Esophagus (tissue), 2 donors: ENCODE measurements around the gene C14orf180. TPM values are rescaled to one million over a fixed set of nuclear protein-coding genes. Genes with fewer than 3 reads are reported as not detected.

ENCODE experiments used
- H3K27ac ChIP-seq, 2 donors: one replicate each; pipeline ENCODE4 v1.5.1; 2013; ENCODE audit warnings: low read depth in 2 of 2, mild to moderate bottlenecking in 2 of 2, inconsistent platforms in 1 of 2, low read length in 1 of 2, moderate library complexity in 1 of 2
- H3K27me3 ChIP-seq, 2 donors: one replicate each; pipeline ENCODE4 v1.6.1; 2013; ENCODE audit warnings: low read length in 2 of 2, control low read depth in 1 of 2, mild to moderate bottlenecking in 1 of 2; ENCODE audit not compliant: insufficient read depth in 2 of 2, control insufficient read depth in 1 of 2
- H3K36me3 ChIP-seq, 2 donors: one replicate each; pipeline ENCODE4 v1.6.1; 2013; ENCODE audit warnings: low read length in 1 of 2; ENCODE audit not compliant: control insufficient read depth in 2 of 2, insufficient read depth in 2 of 2
- H3K4me1 ChIP-seq, 2 donors: one replicate each; pipeline ENCODE4 v1.6.1; 2013; ENCODE audit warnings: low read length in 1 of 2; ENCODE audit not compliant: control insufficient read depth in 2 of 2, insufficient read depth in 2 of 2
- H3K4me3 ChIP-seq, 2 donors: one replicate each; pipeline ENCODE4 v1.5.1; 2013; ENCODE audit warnings: low read length in 2 of 2, mild to moderate bottlenecking in 2 of 2, low read depth in 1 of 2, moderate library complexity in 1 of 2
- H3K9me3 ChIP-seq, 2 donors: one replicate each; pipeline ENCODE4 v1.6.1; 2013; ENCODE audit warnings: mild to moderate bottlenecking in 2 of 2, low read depth in 1 of 2, low read length in 1 of 2, moderate library complexity in 1 of 2; ENCODE audit not compliant: control insufficient read depth in 2 of 2, insufficient read depth in 1 of 2
- WGBS, 2 donors: extraction: QIAGEN DNeasy Blood & Tissue Kit; methylation state at CpG; one replicate each; pipeline ENCODE4 v1.1.7; 2013; 5-methylcytosine and 5-hydroxymethylcytosine counted together
- polyA plus RNA-seq, 2 donors: library from polyadenylated mRNA; stranded (reverse); fragments of 200-250 nt; gene quantifications; one replicate each; pipeline ENCODE4 v1.2.3, GENCODE V29; 2013
- donor health status: healthy with polysubstance abuse.
- donor health status: Bipolar disorder and iron deficiency.

Gene C14orf180
- polyA plus RNA-seq, 2 donors = 0.06 TPM; not detected in 1

DNA sequence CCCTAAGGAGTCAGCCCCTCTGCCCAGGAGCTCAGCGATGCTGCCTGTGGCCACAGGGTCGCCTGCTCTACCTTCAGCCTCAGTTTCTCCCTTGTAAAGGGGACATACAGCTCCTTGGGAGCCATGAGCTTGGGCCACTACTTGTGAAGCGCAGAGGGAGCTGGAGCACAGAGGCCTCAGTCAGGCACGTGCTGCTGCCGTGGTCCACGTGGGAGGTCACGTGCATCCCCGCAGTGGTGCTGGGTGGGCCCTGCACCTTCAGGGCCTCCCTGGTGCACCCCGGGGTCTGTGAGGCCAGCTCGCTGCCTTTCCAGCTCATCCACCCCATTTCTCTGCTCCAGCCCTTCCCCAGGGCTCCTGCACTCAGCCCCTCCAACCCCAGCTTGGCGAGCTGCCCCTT, 10.9 kb upstream of the C14orf180 start:
- no peaks in the 10 kb centered on the region for H3K9me3 ChIP-seq
- WGBS, 2 donors = 76 to 78% methylated on average over 8 to 11 of the region's 11 CpGs
- H3K36me3 ChIP-seq = no peaks in the 10 kb centered on the region
- peaks cover 0 to 4% of the 10 kb centered on the region in 2 donors for H3K27me3 ChIP-seq
- peaks cover 2 to 3% of the 10 kb centered on the region in 2 donors for H3K4me1 ChIP-seq
- H3K27ac ChIP-seq = no peak overlapping the region
- H3K4me3 ChIP-seq = no peak overlapping the region

DNA sequence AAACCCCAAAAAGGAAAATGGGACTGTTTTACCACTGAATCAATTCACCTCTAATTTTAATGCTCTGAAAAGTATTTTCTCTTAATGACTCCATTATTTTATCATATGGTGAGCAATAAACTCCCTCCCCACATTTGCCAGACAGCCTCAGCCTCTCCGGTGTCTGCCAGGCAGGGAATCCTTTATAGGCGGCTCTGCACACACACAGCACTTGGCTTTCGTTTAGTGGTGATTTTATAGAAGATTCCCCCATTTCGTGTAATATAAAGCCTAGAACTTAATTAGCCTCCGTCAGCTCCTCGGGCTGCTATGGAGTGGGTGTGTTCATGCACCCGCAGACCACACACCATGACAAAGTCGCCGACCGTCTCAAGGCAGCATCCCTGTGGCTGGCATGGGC, 10.1 kb upstream of the C14orf180 start:
- H3K27me3 ChIP-seq = peaks cover 0 to 4% of the 10 kb centered on the region in 2 donors
- 43 to 47% methylated on average over 10 of the region's 10 CpGs for WGBS, 2 donors
- H3K36me3 ChIP-seq = no peaks in the 10 kb centered on the region
- peaks cover 2 to 3% of the 10 kb centered on the region in 2 donors for H3K4me1 ChIP-seq
- H3K27ac ChIP-seq = no peak overlapping the region
- no peaks in the 10 kb centered on the region for H3K9me3 ChIP-seq
- H3K4me3 ChIP-seq = no peak overlapping the region

GRCh38 chr14:104571246-104571645, 8.3 kb upstream of the C14orf180 start:
- H3K4me1 ChIP-seq = peaks cover 2 to 3% of the 10 kb centered on the region in 2 donors
- H3K36me3 ChIP-seq = no peaks in the 10 kb centered on the region
- no peak overlapping the region for H3K4me3 ChIP-seq
- H3K27me3 ChIP-seq = peaks cover 0 to 1% of the 10 kb centered on the region in 2 donors
- WGBS, 2 donors = 56 to 62% methylated on average over 16 of the region's 16 CpGs
- no peak overlapping the region for H3K27ac ChIP-seq
- H3K9me3 ChIP-seq = no peaks in the 10 kb centered on the region

DNA sequence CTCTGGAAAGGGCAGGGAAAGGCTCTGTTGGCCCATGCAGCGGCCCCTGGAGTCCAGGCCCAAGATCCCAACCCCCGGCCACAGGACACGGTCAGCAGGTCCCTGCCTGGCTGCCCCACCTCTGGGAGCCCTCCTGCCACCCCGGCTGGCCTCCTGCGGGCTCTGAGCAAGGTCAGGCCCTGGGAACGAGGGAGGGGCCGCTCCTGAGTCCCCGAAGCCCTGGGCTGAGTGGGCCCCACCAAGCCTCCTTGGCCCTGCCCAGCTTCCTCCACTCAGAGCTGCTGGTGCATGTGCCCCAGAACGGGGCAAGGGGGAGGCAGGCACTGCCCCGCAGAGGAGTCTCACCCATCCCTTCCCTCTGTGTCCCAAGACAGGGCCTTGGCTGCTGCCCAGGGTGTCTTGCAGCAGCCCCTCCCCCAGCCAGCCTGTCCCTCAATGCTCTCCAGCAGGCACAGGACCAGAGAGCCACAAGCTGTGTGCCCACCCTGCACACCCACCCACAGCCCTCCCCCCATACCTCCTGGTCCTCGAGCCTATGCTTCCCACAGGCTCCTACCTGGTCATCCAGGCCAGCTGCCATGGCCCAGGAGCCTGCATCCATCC, 7.4 kb upstream of the C14orf180 start:
- Histone ChIP-seq H3K27ac (no peak overlapping the region), H3K4me3 (no peak overlapping the region), H3K9me3 (no peaks in the 10 kb centered on the region), H3K27me3 (no peaks in the 10 kb centered on the region), H3K36me3 (no peaks in the 10 kb centered on the region), H3K4me1 (peaks cover 2 to 3% of the 10 kb centered on the region in 2 donors)
- 76 to 79% methylated on average over 11 of the region's 11 CpGs for WGBS, 2 donors

DNA sequence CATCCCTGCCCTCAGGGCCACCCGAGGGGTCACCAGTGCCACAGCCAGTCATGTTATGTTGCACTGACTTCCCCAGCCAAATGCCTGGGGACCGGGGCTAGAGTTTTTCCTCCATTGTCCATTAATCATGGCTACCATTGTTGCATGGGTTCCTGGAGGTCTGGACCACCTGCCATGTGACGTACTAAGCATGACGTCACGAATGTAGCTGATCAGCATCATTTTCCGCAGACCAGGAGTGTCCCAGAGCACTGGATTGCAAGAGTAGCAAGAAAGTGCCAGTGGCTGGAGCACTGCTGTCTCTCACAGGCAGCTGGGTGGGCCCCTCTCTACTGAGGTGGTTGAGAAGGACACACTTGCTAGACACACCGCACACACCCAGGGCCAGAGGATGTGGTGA, 6.9 kb upstream of the C14orf180 start:
- Histone ChIP-seq H3K27ac (no peak overlapping the region), H3K4me1 (peaks cover 2 to 3% of the 10 kb centered on the region in 2 donors), H3K36me3 (no peaks in the 10 kb centered on the region), H3K9me3 (no peaks in the 10 kb centered on the region), H3K27me3 (no peaks in the 10 kb centered on the region), H3K4me3 (no peak overlapping the region)
- WGBS, 2 donors = 87 to 89% methylated on average over 7 of the region's 7 CpGs

DNA sequence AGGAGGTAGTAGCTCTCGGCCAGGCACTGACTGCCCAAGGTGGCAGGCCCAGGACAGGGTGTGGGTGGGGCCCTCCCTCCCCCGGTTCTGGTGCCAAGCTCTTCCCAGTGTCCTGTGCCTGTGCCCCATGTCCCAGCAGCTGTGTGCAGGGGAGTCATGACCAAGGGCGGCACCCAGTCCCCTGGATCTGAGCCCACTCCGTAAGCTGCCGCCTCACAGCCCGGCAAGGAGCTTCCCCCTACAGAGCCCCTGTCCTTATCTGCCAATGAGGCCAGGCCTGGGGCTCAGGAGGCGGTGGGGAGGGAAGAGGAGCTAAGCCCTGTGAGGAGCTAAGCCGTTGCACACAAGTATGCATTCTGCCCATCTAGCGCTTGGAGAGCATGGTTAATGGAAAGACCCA, 5.6 kb upstream of the C14orf180 start:
- WGBS, 2 donors = 50 to 62% methylated on average over 9 of the region's 9 CpGs
- Histone ChIP-seq H3K27ac (no peak overlapping the region), H3K4me3 (no peak overlapping the region), H3K9me3 (no peaks in the 10 kb centered on the region), H3K27me3 (no peaks in the 10 kb centered on the region), H3K36me3 (no peaks in the 10 kb centered on the region), H3K4me1 (peaks cover 2 to 3% of the 10 kb centered on the region in 2 donors)

- Histone ChIP-seq H3K27ac (no peak overlapping the region), H3K9me3 (no peaks in the 10 kb centered on the region), H3K27me3 (no peaks in the 10 kb centered on the region), H3K4me1 (peaks cover 2 to 3% of the 10 kb centered on the region in 2 donors), H3K4me3 (no peak overlapping the region), H3K36me3 (no peaks in the 10 kb centered on the region)
- 62 to 73% methylated on average over 14 of the region's 14 CpGs for WGBS, 2 donors
Measured at GRCh38 chr14:104574536-104574935, 5.0 kb upstream of the C14orf180 start.

DNA sequence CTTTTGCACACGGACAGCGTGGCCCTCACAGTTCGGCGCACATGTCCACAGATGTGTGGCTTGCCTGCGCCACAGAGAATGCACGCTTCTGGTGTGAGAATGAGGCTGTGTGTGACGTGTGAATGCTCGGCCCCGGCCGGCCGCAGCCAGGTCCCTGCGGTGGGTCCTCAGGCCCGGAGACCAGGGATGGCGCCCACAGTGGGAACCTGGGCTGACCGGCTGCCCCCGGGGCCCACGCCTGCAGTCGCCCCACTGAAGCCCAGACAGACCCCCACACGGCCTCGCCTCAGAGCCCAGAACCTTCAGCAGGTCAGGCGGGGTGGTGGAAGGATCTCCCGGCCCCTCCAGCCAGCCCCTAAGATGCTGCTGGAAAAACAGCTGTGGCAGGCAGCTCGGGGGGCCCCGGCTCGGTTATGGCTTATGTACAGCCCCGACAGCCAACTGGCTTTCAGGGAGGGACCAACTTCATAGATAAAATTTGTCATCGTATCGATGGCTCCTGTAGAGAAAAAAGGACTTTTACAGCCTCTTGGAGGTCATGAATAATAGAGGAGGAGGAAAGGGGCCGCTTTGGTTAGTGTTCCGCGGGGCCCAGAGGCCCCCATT, 4.5 kb upstream of the C14orf180 start:
- 84 to 87% methylated on average over 31 of the region's 31 CpGs for WGBS, 2 donors
- Histone ChIP-seq H3K4me1 (peaks cover 2 to 3% of the 10 kb centered on the region in 2 donors), H3K4me3 (no peak overlapping the region), H3K27ac (no peak overlapping the region), H3K27me3 (no peaks in the 10 kb centered on the region), H3K36me3 (no peaks in the 10 kb centered on the region), H3K9me3 (no peaks in the 10 kb centered on the region)

DNA sequence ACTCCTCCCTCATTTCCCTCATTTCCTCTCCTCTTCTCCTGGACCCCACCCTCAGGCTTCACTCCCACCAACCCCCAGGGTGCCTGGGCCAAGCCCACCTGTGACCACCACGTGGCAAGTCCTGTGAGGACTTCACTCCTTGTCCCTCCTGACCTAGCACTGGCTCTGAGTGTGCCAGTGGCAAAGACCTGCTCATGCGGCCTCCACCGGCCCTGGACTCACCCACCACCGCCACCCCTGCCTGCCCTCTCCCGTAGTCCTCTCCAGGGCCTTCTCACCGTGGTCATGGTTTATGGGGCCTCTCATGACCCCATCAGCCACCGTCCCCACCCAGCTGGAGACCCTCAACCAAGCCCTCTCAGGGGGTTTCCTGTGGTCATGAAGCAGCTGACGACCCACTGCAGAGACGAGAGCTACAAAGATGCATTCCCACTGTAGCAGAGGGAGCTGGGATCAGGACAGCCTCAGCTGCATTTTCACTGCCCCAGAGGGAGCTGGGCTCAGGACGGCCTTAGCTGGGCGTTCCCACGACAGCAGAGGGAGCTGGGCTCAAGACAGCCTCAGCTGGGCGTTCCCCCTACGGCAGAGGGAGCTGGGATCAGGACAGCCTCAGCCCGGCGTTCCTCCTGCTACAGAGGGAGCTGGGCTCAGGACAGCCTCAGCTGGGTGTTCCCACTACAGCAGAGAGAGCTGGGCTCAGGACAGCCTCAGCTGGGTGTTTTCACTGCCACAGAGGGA, 3.2 kb upstream of the C14orf180 start:
- no peaks in the 10 kb centered on the region for H3K27me3 ChIP-seq
- no peak overlapping the region for H3K27ac ChIP-seq
- no peaks in the 10 kb centered on the region for H3K4me1 ChIP-seq
- no peaks in the 10 kb centered on the region for H3K9me3 ChIP-seq
- WGBS, 2 donors = 59 to 65% methylated on average over 16 of the region's 16 CpGs
- no peaks in the 10 kb centered on the region for H3K36me3 ChIP-seq
- no peak overlapping the region for H3K4me3 ChIP-seq
